Measurements from ENCODE around the gene ZNF563.
"Not testable (repeated sequence)": the region's sequence is repeated elsewhere in the genome, so short reads cannot be mapped to it uniquely, and the experiment has no call there.

ZNF563 gene

DNA sequence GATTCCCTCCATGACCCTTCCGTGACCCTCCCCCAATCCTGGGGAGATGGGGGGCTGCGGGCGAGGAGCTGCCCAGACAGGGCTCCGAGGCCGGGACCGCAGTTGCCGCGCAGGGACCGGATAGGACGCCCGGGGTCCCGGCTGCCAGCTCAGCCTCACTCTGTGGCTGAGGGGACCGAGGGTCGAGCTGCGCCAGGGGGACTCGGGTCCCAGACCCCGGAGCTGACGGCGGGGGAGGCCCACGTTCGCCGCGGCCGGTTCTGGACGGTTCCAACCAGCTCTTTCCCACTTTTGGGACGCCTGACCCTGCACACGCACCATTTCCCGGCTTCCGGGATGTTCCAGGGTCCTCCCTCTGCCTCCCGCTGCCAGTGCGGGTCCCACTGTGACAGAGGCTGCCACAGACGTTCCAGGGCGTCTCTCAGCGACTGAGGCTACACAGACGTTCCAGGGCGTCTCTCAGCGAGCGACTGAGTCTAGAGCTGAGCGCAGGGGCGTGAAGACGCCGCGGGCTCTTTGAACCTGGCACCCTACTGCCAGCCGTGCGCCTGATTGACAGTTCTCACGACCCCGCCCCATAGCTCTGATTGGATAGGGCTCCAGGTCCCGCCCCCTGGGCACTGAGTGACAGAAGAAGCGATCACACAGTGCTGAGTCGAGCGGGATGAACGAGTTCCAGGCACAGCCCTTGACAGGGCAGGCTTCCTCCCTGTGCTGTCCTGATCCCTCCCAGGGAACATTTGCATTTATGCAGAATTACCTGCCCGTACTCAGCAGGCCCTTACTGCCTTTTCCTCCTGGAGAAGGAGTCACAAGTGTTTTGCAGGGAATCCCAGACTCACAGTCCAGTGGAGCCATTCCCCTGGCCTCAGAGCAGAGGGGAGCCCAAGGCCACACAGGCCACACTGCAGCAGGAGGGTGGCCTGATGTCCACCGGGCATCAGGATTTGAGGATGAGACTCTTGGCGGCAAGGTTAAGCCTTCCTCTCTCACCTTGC is at the start of gene ZNF563:
Gene ZNF563 (minus strand): TSS at position 472 of the 998 bp plus-strand sequence. CDS start 151 bp downstream, at position 321.
- peak; percentile 88 for DNase-seq (ENCODE audit: low read depth)

DNA sequence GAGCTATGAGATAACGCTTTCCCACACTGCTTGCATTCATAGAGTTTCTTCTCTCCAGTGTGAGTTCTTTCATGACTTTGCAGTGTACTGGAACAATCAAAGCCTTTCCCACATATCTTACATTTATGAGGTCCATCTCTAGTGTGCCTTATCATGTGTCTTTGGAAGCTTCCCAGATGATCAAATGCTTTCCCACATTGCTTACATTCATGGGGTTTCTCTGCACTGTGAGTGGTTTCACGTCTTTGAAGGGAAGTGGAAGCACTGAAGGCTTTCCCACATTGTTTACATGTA is 47.0 kb upstream of the ZNF563 start:
- no peak for DNase-seq (ENCODE audit: low read depth)

DNA sequence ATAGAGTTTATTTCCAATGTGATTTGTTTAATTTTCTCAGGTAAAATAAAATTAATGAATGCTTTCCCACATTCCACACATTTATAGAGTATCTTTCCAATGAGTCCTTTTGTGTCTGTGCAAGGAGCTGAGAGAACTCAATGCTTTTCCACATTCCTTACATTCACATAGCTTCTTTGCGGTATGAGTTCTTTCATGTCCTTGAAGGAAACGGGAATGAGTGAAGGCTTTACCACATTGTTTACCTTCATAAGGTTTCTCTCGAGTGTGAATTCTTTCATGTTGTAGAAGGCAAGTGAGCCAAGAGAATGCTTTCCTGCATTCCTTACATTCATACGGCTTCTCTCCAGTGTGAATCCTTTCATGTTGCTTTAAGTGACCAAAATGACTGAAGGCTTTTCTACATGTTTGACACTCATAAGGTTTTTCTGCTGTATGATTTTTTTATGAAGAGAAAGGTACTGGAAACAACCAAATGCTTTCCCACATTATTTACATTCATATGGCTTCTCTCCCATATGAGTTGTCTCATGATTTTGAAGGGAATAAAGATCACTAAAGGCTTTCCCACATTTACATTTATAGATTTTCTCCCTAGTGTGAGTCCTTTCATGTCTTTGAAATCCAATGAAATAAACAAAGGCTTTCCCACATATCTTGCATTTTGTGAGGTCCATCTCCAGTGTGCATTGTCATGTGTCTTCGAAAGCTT is 46.5 kb upstream of the ZNF563 start:
- no peak for DNase-seq (ENCODE audit: low read depth)

DNA sequence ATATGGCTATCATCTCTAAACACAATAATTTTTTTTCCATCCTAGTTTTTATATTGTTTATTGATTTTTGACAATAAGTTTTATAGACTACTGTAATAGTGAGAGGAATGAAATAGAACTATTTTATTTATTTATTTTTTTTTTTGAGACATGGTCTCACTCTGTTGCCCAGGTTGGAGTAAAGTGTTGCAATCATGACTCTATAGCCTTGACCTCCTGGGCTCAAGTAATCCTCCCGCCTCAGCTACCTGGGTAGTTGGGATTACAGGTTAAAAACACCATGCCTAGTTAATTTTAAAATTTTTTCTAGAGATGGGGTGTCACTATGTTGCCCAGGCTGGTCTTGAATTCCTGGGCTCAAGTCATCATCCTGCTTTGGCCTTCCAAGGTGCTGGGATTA is 40.6 kb upstream of the ZNF563 start:
- no peak for DNase-seq (ENCODE audit: low read depth)

DNA sequence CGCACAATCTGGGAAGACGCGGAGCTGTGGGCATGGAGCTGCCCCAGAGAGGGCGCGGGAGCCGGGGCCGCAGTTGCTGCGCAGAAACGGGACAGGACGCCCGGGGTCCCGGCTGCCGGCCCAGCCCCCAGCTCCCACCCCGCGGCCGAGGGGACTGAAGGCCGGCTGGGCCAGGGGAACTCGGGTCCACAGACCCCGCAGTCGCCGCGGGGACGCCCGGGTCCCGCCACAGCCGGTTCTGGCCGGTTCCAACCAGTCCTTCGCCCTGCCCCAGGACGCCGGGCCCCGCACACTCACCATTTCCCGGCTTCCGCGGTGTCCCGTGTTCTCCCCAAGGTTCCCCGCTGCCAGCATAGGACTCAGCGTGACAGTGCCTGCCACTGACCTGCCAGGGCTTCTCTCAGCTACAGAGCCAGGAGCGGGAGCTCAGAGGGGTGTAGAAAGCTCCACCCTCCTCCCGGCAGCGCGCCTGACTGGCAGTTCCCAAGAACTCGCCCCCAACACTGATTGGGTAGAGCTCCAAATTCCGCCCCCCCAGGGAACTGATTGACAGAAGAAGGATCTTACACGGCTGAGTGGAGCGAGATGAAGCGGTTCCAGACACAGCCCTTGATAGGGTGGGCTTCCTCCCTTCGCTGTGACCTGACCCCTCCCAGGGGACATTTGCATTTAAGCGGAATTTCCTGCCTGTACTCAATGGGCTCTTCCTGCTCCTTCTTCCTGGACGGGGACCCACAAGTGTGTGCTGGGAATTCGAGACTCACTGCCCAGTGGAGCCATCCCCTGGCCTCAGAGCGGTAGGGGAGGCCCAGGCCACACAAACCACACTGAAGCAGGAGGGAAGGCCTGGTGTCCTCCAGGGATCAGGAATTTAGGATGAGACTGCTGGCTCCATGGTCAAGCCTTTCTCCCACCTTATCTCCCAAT is 32.1 kb upstream of the ZNF563 start, which contains the start of gene ZNF442:
Gene ZNF442 (minus strand): TSS at position 448 of the 927 bp plus-strand sequence. CDS start 2,052 bp downstream, outside the sequence.
- peak; percentile 92 for DNase-seq (ENCODE audit: low read depth)

DNA sequence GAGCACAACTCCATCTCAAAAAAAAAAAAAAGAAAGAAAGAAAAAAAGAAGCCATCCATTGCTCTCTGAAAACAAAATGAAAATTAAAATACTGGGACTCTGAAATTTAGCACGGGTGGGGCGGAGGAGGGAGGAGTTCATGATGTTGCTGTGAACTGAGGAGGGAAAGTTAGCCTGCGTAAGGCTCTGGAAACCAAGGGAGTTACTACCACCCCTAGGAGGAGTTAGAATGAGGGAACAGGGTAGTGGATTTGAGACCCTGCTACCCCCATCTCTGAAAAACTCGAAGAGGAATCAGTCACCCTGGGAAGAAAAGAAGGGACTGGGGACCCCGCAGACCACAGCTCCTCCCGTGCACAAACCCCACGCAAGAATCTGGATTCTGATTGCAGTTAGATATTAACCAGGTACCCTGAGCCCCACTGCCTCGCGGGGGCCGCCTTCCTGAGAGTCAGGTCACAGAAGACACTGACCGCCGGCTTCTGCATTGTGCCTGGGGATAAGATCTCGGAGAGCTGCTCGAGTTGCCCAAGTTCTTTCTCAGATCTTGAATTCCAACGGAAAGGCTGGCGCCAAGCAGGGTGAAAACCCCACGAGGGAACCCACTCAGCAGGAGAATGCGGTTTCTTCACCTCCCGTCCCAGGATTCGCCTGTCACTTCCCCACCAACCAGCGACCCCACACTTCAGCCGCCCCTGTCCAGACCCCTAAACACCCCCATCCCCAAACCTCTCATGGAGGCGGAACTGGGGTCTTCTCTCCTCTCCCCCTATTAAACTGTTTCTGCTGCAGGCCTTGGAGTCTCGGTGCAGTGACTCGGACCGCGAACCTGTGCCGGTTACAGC is 31.2 kb upstream of the ZNF563 start:
- peak; percentile 7 for DNase-seq (ENCODE audit: low read depth)

DNA sequence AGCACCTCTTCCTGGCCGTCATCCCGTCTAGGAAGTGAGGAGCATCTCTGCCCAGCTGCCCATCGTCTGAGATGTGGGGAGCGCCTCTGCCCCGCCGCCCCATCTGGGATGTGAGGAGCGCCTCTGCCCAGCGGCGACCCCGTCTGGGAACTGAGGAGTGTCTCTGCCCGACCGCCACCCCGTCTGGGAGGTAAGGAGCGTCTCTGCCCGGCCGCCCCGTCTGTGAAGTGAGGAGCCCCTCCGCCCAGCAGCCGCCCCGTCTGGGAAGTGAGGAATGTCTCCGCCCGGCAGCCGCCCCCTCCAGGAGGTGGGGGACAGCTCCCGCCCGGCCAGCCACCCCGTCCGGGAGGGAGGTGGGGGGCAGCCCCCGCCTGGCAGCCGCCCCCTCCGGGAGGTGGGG is 28.8 kb upstream of the ZNF563 start:
- not testable (repeated sequence) for DNase-seq (ENCODE audit: low read depth)

DNA sequence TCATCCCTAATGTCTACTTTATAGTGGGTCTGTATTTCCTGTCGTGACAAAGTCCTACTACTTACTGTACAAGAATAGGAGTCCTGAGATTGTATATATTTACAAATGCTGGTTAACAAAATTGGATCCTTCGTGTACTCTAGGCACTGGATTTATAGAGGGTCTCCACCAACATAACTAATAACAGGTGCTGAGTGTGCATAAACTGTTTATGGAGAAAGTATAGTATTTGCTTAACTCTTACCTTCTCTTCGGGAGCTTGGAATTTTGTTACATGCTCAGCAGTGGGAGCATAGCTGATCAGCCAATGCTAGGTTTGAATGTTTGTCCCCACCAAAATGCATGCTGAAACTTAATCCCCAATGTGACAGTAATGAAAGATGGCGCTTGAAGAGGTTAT is 19.9 kb upstream of the ZNF563 start:
- no peak for DNase-seq (ENCODE audit: low read depth)

DNA sequence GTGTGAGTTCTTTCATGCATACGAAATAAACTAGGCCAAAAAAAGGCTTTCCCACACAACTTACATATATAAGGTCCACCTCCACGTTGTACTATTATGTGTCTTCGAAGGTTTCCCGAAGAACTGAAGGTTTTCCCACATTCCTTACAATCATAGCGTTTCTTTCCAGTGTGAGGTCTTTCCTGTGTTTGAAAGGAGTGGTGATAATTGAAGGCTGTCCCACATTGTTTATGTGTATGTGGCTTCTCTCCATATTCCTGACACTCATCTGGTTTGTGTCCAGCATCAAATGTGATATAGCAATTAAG is 17.4 kb upstream of the ZNF563 start:
- DNase-seq (ENCODE audit: low read depth): no peak

- DNase-seq (ENCODE audit: low read depth): no peak
Observed at GRCh38 chr19:12350185-12350889, 16.9 kb upstream of the ZNF563 start.

GRCh38 chr19:12346896-12347295 is 13.5 kb upstream of the ZNF563 start:
- DNase-seq (ENCODE audit: low read depth): no peak

- no peak for DNase-seq (ENCODE audit: low read depth)
Observed at GRCh38 chr19:12345197-12345596, 11.8 kb upstream of the ZNF563 start.

- DNase-seq (ENCODE audit: low read depth): no peak
Observed at GRCh38 chr19:12331211-12331941, 2.1 kb downstream of the ZNF563 start.

GRCh38 chr19:12330340-12330739 is 3.1 kb downstream of the ZNF563 start:
- DNase-seq (ENCODE audit: low read depth): no peak

DNA sequence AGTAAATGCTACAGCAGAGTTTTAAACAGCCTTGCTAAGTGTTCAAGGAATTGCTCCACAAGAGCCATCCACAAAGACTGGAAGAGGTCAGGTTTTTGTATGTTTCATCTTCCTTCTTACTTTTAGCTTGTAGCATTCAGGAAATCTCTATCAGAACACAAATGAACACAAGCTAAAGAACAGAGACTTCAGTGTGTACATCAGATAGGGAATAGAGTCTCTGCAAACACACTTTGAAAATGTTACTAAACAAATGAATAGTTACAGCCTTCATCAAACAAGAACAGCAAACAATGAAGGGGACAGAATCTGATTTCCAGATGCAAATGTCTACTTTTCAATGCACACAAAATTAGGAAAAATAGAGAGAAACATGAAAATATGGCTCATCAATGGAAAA is 7.7 kb downstream of the ZNF563 start:
- no peak for DNase-seq (ENCODE audit: low read depth)

DNA sequence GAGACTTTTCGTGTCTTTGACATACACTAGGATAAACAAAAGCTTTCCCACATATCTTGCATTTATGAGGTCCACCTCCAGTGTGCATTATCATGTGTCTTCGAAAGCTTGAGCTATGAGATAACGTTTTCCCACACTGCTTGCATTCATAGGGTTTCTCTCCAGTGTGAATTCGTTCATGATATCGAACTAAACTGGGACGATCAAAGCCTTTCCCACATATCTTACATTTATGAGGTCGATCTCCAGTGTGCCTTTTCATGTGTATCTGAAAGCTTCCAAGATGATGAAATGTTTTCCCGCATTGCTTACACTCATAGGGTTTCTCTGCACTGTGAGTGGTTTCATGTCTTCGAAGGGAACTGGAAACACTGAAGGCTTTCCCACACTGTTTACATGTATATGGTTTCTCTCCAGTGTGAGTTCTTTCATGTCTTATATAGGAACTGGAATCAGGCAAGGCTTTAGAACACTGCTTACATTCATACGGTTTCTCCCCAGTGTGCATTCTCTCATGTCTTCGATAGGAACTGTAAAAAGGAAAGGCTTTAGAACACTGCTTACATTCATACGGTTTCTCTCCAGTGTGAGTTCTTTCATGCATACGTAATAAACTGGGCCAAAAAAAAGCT is 14.5 kb downstream of the ZNF563 start:
- no peak for DNase-seq (ENCODE audit: low read depth)

- no peak for DNase-seq (ENCODE audit: low read depth)
Observed at GRCh38 chr19:12314553-12314952, 18.9 kb downstream of the ZNF563 start.

GRCh38 chr19:12308891-12309290 is 24.5 kb downstream of the ZNF563 start:
- DNase-seq (ENCODE audit: low read depth): not testable (repeated sequence)

GRCh38 chr19:12295191-12295590 is 38.2 kb downstream of the ZNF563 start:
- no peak for DNase-seq (ENCODE audit: low read depth)
